Astrocyte of the spinal cord (primary cell): Measurements from ENCODE around the gene GAB1.

ENCODE experiments used
- DNase-seq: peaks from one replicate; pipeline ENCODE4 v3.0.0; 2011; ENCODE audit warnings: low read depth, low spot score
- H3K4me3 ChIP-seq: 2 replicates; pipeline ENCODE4 v1.5.1; 2011; ENCODE audit warnings: low read depth, mild to moderate bottlenecking, low read length, moderate library complexity
- in situ Hi-C: cut with HindIII; loops from 2 replicates; pipeline ENCODE4 v1.10.0; 2017; ENCODE audit warnings: low sequenced_read_pairs
- TF ChIP-seq, protein P1 (sequence below): IDR thresholded peaks from 2 replicates; pipeline ENCODE4 v1.5.1; 2012; ENCODE audit warnings: low read depth, mild to moderate bottlenecking, low read length, inconsistent platforms

Gene GAB1

DNA sequence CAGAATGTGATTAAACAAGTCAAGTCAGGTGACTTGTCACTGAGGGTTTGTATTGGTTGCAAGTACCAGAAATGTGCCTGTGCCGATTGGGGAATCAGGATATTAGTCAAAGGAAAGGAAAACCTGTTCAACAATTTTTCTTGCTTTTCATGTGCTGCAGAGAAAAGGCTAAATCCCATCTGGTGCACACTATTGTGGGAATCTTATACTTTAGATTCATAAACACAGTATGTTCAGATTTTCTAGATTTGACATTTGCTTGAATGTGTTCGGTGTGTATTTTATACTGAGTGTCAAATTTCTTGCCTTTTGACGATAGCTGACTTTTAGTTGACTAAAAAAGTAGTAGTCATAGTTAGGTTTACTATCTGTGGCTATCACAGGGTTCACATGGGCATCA lies 37.6 kb downstream of the GAB1 start:
- TF ChIP-seq, protein P1, sequence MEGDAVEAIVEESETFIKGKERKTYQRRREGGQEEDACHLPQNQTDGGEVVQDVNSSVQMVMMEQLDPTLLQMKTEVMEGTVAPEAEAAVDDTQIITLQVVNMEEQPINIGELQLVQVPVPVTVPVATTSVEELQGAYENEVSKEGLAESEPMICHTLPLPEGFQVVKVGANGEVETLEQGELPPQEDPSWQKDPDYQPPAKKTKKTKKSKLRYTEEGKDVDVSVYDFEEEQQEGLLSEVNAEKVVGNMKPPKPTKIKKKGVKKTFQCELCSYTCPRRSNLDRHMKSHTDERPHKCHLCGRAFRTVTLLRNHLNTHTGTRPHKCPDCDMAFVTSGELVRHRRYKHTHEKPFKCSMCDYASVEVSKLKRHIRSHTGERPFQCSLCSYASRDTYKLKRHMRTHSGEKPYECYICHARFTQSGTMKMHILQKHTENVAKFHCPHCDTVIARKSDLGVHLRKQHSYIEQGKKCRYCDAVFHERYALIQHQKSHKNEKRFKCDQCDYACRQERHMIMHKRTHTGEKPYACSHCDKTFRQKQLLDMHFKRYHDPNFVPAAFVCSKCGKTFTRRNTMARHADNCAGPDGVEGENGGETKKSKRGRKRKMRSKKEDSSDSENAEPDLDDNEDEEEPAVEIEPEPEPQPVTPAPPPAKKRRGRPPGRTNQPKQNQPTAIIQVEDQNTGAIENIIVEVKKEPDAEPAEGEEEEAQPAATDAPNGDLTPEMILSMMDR, result no peak
- in situ Hi-C loops, result no loop called here
- no peak for DNase-seq
- no peak overlapping the region for H3K4me3 ChIP-seq

DNA sequence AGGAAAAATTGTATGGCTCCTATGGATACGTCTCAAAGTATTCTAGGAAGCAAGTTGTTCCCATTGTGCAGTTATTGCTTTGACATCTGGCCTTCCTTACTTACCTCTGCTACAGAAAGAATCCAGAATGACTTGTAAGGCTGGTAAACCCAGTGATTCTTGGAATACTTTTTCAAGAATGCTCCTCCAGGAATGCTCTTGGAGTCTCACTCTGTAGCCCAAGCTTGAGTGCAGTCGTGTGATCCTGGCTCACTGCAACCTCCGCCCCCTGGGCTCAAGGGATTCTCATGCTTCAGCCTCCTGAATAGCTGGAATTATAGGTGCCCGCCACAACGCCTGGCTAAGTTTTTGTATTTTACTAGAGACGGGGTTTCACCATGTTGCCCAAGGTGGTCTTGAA lies 38.1 kb downstream of the GAB1 start:
- DNase-seq, result no peak
- TF ChIP-seq, protein P1, result no peak
- in situ Hi-C loops, result no loop called here
- no peak overlapping the region for H3K4me3 ChIP-seq

- TF ChIP-seq, protein P1, result peak; percentile 54
- H3K4me3 ChIP-seq, result no peak overlapping the region
- no peak for DNase-seq
- in situ Hi-C loops, result no loop called here
These were observed 38.8 kb downstream of the GAB1 start for GRCh38 chr4:143375326-143376073.

GRCh38 chr4:143377611-143378099 lies 41.0 kb downstream of the GAB1 start:
- TF ChIP-seq, protein P1, result no peak
- no peak for DNase-seq
- no peak overlapping the region for H3K4me3 ChIP-seq
- in situ Hi-C loops, result no loop called here

- in situ Hi-C loops, result no loop called here
- no peak for DNase-seq
These were observed 44.0 kb downstream of the GAB1 start for GRCh38 chr4:143380629-143381028.

DNA sequence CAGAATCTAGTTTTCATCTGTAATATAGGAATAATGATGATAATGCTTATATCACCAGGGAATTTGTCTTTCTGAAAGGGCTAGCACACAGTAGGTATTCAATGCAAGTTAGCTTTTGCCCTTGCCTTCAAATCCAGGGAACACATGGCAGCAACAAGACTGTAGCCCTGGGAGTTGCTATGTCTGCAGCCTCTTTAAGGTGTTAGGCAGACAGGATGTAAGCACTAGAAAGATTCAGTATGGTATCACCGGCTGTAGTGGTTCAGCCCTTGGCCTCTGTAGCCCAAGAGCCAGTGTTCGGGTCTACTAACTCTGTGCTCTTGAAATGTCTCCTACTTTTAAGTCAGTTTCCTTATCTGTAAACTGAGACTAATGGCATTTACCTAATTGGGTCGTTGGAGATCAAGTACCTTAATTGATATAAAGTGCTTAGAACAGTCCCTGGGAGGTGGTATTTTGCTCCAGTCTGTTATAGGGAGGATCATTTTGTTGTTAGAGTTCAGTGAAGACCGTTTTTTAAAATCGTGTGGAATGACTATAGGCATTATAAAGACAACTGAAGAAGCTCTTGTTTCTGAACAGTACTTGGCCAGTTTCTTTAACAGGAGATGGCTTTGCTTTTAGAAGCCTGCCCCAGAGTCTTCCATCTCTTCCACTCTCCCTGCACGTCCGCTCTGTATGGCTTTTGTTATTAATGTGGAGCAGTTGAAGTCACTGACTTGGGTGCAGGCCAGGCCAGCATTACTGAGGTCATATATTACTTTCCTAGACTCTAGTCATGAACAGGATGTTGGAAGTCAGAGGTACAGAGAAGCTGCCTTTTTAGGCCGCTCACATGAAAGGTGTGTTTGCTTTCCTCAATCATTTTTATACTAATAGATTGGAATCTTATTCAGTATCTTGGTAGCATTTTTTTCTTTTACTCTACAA lies 44.8 kb downstream of the GAB1 start:
- in situ Hi-C loops, result no loop called here
- no peak overlapping the region for H3K4me3 ChIP-seq
- TF ChIP-seq, protein P1, result no peak
- peak; percentile 93 for DNase-seq

More at GRCh38 chr4:143380629-143381028, 44.0 kb downstream of the GAB1 start:
- H3K4me3 ChIP-seq, result no peak overlapping the region
- TF ChIP-seq, protein P1, result no peak
